ENCODE measurements around the gene KCNK1.
"Not testable (repeated sequence)": the region's sequence is repeated elsewhere in the genome, so short reads cannot be mapped to it uniquely, and the experiment has no call there.

The KCNK1 gene

GRCh38 chr1:233608988-233609387 lies 4.9 kb upstream of the KCNK1 start:
- no peak for DNase-seq

GRCh38 chr1:233609926-233610325 lies 4.0 kb upstream of the KCNK1 start:
- no peak for DNase-seq

- DNase-seq: no peak
Observed at GRCh38 chr1:233610628-233611027, 3.3 kb upstream of the KCNK1 start.

GRCh38 chr1:233611363-233611762 lies 2.5 kb upstream of the KCNK1 start:
- not testable (repeated sequence) for DNase-seq

- DNase-seq: peak; percentile 12 to 21
Observed at GRCh38 chr1:233614173-233614742, 352 bp downstream of the KCNK1 start.

- DNase-seq: no peak
Observed at GRCh38 chr1:233614743-233615521, 1.0 kb downstream of the KCNK1 start.

- no peak for DNase-seq
Observed at GRCh38 chr1:233615571-233615970, 1.7 kb downstream of the KCNK1 start.

- no peak for DNase-seq
Observed at GRCh38 chr1:233617025-233617424, 3.1 kb downstream of the KCNK1 start.

- not testable (repeated sequence) for DNase-seq
Observed at GRCh38 chr1:233619414-233619813, 5.5 kb downstream of the KCNK1 start.

- no peak for DNase-seq
Observed at GRCh38 chr1:233620065-233620464, 6.2 kb downstream of the KCNK1 start.

- no peak for DNase-seq
Observed at GRCh38 chr1:233621923-233622322, 8.0 kb downstream of the KCNK1 start.

- DNase-seq: no peak
Observed at GRCh38 chr1:233624289-233624688, 10.4 kb downstream of the KCNK1 start.

GRCh38 chr1:233625087-233625486 lies 11.2 kb downstream of the KCNK1 start:
- DNase-seq: no peak

GRCh38 chr1:233625510-233625981 lies 11.6 kb downstream of the KCNK1 start:
- DNase-seq: no peak

- peak; percentile 37 to 54 for DNase-seq
Observed at GRCh38 chr1:233627376-233627775, 13.5 kb downstream of the KCNK1 start.

GRCh38 chr1:233627823-233628222 lies 13.9 kb downstream of the KCNK1 start:
- peak; percentile 5 to 24 for DNase-seq

- no peak for DNase-seq
Observed at GRCh38 chr1:233629305-233629935, 15.5 kb downstream of the KCNK1 start.

- DNase-seq: no peak
Observed at GRCh38 chr1:233631810-233632405, 18.0 kb downstream of the KCNK1 start.

- no peak for DNase-seq
Observed at GRCh38 chr1:233632436-233632835, 18.5 kb downstream of the KCNK1 start.

- DNase-seq: no peak
Observed at GRCh38 chr1:233635765-233636502, 22.0 kb downstream of the KCNK1 start.

- no peak for DNase-seq
Observed at GRCh38 chr1:233636503-233636877, 22.6 kb downstream of the KCNK1 start.

- no peak for DNase-seq
Observed at GRCh38 chr1:233638513-233638912, 24.6 kb downstream of the KCNK1 start.

- no peak for DNase-seq
Observed at GRCh38 chr1:233639611-233640010, 25.7 kb downstream of the KCNK1 start.

Measured in activated CD4-positive, alpha-beta T cell treated with anti-CD3 and anti-CD28 coated beads, Interleukin-2, amount 50 U/mL, for 48 hours (primary cell).